K562 (cell line): ENCODE measurements around the gene MTMR3. TPM values are rescaled to one million over a fixed set of nuclear protein-coding genes. Genes with fewer than 3 reads are reported as not detected.
A peak's percentile ranks its signal among the peaks of the same experiment; 100 is the strongest.

ENCODE experiments used
- ATF7 ChIP-seq: fragments of 450-650 bp; IDR thresholded peaks from 2 replicates; pipeline ENCODE4 v1.7.1; 2014; ENCODE audit warnings: mild to moderate bottlenecking, moderate library complexity
- ETV1 ChIP-seq: fragments of 450-650 bp; conservative IDR thresholded peaks from 2 replicates; pipeline ENCODE4 v1.6.1; 2016; ENCODE audit warnings: missing genetic modification characterization, control low read depth, low read depth, missing compliant biosample characterization
- KLF6 ChIP-seq: fragments of 250-450 bp; sonication (Bioruptor Pico); IDR thresholded peaks from 2 replicates; pipeline ENCODE4 v1.4.0; 2020; ENCODE audit warnings: mild to moderate bottlenecking, moderate library complexity, borderline replicate concordance
- MCM3 ChIP-seq: fragments of 450-650 bp; IDR thresholded peaks from 2 replicates; pipeline ENCODE4 v1.6.1; 2016
- MYBL2 ChIP-seq, 2 experiments: fragments of 450-650 bp in 1 of 2; sonication (generic) in 1 of 2; formaldehyde crosslinking in 1 of 2; IDR thresholded peaks; 2 replicates each; pipeline versions ENCODE4 v1.6.1 to v1.8.1; 2017 to 2022; ENCODE audit warnings: borderline replicate concordance in 1 of 2, inconsistent platforms in 1 of 2, low read depth in 1 of 2, mild to moderate bottlenecking in 1 of 2, missing genetic modification reagents in 1 of 2, moderate library complexity in 1 of 2
- NR2F6 ChIP-seq: fragments of 450-650 bp; formaldehyde crosslinking; IDR thresholded peaks from 2 replicates; pipeline ENCODE4 v1.4.0; 2020; ENCODE audit warnings: mild to moderate bottlenecking
- OTX1 ChIP-seq: fragments of 450-650 bp; formaldehyde crosslinking; IDR thresholded peaks from 2 replicates; pipeline ENCODE4 v1.4.0; 2022; ENCODE audit warnings: mild to moderate bottlenecking
- PATZ1 ChIP-seq: fragments of 250-450 bp; sonication (Bioruptor Pico); IDR thresholded peaks from 2 replicates; pipeline ENCODE4 v1.5.0; 2020; ENCODE audit warnings: mild to moderate bottlenecking, borderline replicate concordance
- PHB2 ChIP-seq: fragments of 450-650 bp; IDR thresholded peaks from 2 replicates; pipeline ENCODE4 v1.6.1; 2017; ENCODE audit warnings: low read depth
- SIN3B ChIP-seq: fragments of 450-650 bp; IDR thresholded peaks from 2 replicates; pipeline ENCODE4 v1.6.1; 2017; ENCODE audit warnings: low read depth, mild to moderate bottlenecking, moderate library complexity
- SMARCC2 ChIP-seq: fragments of 450-650 bp; IDR thresholded peaks from 2 replicates; pipeline ENCODE4 v1.6.1; 2017; ENCODE audit warnings: antibody characterized with exemption, moderate library complexity, mild to moderate bottlenecking, low read depth
- TAL1 ChIP-seq: fragments of 450-650 bp; IDR thresholded peaks from 2 replicates; pipeline ENCODE4 v1.6.1; 2016; ENCODE audit warnings: mild to moderate bottlenecking
- TBP ChIP-seq: optimal IDR thresholded peaks from 2 replicates; pipeline ENCODE3; 2011; ENCODE audit warnings: low read depth, low read length, improper control_type of control experiment
- TCF3 ChIP-seq: sonication (generic); formaldehyde crosslinking; IDR thresholded peaks from 2 replicates; pipeline ENCODE4 v1.4.0; 2020; ENCODE audit warnings: mild to moderate bottlenecking, missing genetic modification reagents
- TEAD1 ChIP-seq, 2 experiments: fragments of 450-650 bp in 1 of 2; sonication (generic) in 1 of 2; formaldehyde crosslinking; IDR thresholded peaks; 2 replicates each; pipeline versions ENCODE4 v1.4.0 to v1.8.0; 2020 to 2022; ENCODE audit warnings: mild to moderate bottlenecking in 2 of 2, missing genetic modification reagents in 1 of 2
- XRCC3 ChIP-seq: fragments of 450-650 bp; IDR thresholded peaks from 2 replicates; pipeline ENCODE4 v1.6.1; 2017; ENCODE audit warnings: mild to moderate bottlenecking, moderate library complexity
- XRCC5 ChIP-seq: fragments of 200-400 bp; formaldehyde crosslinking; IDR thresholded peaks from 2 replicates; pipeline ENCODE4 v1.6.1; 2017; ENCODE audit warnings: low read depth, mild to moderate bottlenecking, low read length
- ZBTB1 ChIP-seq: sonication (generic); formaldehyde crosslinking; IDR thresholded peaks from 2 replicates; pipeline ENCODE4 v1.8.1; 2023; ENCODE audit warnings: missing genetic modification reagents, low read depth, mild to moderate bottlenecking, borderline replicate concordance
- ZBTB17 ChIP-seq: fragments of 450-650 bp; formaldehyde crosslinking; IDR thresholded peaks from 2 replicates; pipeline ENCODE4 v1.4.0; 2020; ENCODE audit warnings: mild to moderate bottlenecking
- ZEB2 ChIP-seq: fragments of 450-650 bp; IDR thresholded peaks from 2 replicates; pipeline ENCODE4 v1.6.1; 2016
- ZNF124 ChIP-seq: sonication (generic); formaldehyde crosslinking; IDR thresholded peaks from 2 replicates; pipeline ENCODE4 v1.8.1; 2022; ENCODE audit warnings: missing genetic modification reagents
- ZNF584 ChIP-seq: fragments of 200-800 bp; sonication (Bioruptor generic); IDR thresholded peaks from 2 replicates; pipeline ENCODE4 v1.6.1; 2016; ENCODE audit warnings: low read depth, mild to moderate bottlenecking, missing genetic modification characterization, missing compliant biosample characterization
- polyA plus RNA-seq, 8 experiments: library from polyadenylated mRNA; depleted of rRNA in 4 of 8; stranded (reverse) in 5 of 8; unstranded in 3 of 8; fragments of >200 nt; fragmentation: Nextera tagmentation in 2 of 8; fragmentation: Illumina TruSeq in 1 of 8; extraction: Ambion mirVana in 2 of 8; extraction: Trizol in 1 of 8; gene quantifications; 2 replicates each; pipeline versions ENCODE4 v1.2.1 to v1.2.3, GENCODE V29; 2011 to 2014; ENCODE audit warnings: inconsistent platforms in 1 of 8, missing spikeins in 1 of 8
- total RNA-seq, 7 experiments: library from RNA; depleted of rRNA in 6 of 7; stranded (reverse); fragments of >200 nt in 6 of 7; fragmentation: Illumina TruSeq in 2 of 7; extraction: Trizol in 2 of 7; gene quantifications; 2 replicates each; pipeline versions ENCODE4 v1.2.1 to v1.2.3, GENCODE V29; 2011 to 2021; ENCODE audit warnings: low replicate concordance in 1 of 7
- TF ChIP-seq, protein P1 (sequence below): fragments of 250-450 bp; sonication (Bioruptor Pico); IDR thresholded peaks from 2 replicates; pipeline ENCODE4 v1.8.0; 2022; ENCODE audit warnings: moderate library complexity, mild to moderate bottlenecking, inconsistent platforms
- TF ChIP-seq, protein P2 (sequence below): fragments of 250-450 bp; sonication (Bioruptor Pico); IDR thresholded peaks from 2 replicates; pipeline ENCODE4 v1.4.0; 2020; ENCODE audit warnings: borderline replicate concordance
- TF ChIP-seq, protein P3 (sequence below): fragments of 450-650 bp; formaldehyde crosslinking; IDR thresholded peaks from 2 replicates; pipeline ENCODE4 v1.4.0; 2020; ENCODE audit warnings: mild to moderate bottlenecking, moderate library complexity
- TF ChIP-seq, protein P4 (sequence below): fragments of 250-450 bp; sonication (Bioruptor Pico); IDR thresholded peaks from 2 replicates; pipeline ENCODE4 v1.5.0; 2021

The MTMR3 gene
- total and polyA plus RNA-seq, 9 of the 15 experiments (the other 6 are each of a cell fraction or from before 2014, with no cell fraction given): 1.6 to 13.7 (median 7.9) TPM

- TF ChIP-seq ZNF124 (CRISPR knock-in tag) (no peak), ZNF584 (no peak), KLF6 (CRISPR knock-in tag) (no peak), ZBTB1 (no peak), PHB2 (no peak), ZBTB17 (CRISPR knock-in tag) (no peak), TEAD1 (CRISPR knock-in tag; IDR thresholded peaks at IDR 0.05) (no peak), ZEB2 (peak; percentile 70), MCM3 (no peak), OTX1 (CRISPR knock-in tag) (no peak), TCF3 (CRISPR knock-in tag) (peak; percentile 86), SMARCC2 (no peak), XRCC3 (no peak), TBP (no peak), MYBL2 (IDR thresholded peaks at IDR 0.05; ENCODE audit: low read depth) (no peak), MYBL2 (CRISPR knock-in tag; IDR thresholded peaks at IDR 0.05; ENCODE audit: borderline replicate concordance) (no peak), NR2F6 (CRISPR knock-in tag) (no peak), SIN3B (no peak), XRCC5 (no peak), ETV1 (tag) (0 out of 2 replicates have a peak, but pooled peaks have one; percentile 21), ATF7 (peak; percentile 40; the same call in 1 of the 2 replicates), TAL1 (peak; percentile 78), PATZ1 (CRISPR knock-in tag) (no peak)
- TF ChIP-seq, protein P1, sequence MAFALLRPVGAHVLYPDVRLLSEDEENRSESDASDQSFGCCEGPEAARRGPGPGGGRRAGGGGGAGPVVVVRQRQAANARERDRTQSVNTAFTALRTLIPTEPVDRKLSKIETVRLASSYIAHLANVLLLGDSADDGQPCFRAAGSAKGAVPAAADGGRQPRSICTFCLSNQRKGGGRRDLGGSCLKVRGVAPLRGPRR (CRISPR knock-in tag): no peak
- TF ChIP-seq, protein P2, sequence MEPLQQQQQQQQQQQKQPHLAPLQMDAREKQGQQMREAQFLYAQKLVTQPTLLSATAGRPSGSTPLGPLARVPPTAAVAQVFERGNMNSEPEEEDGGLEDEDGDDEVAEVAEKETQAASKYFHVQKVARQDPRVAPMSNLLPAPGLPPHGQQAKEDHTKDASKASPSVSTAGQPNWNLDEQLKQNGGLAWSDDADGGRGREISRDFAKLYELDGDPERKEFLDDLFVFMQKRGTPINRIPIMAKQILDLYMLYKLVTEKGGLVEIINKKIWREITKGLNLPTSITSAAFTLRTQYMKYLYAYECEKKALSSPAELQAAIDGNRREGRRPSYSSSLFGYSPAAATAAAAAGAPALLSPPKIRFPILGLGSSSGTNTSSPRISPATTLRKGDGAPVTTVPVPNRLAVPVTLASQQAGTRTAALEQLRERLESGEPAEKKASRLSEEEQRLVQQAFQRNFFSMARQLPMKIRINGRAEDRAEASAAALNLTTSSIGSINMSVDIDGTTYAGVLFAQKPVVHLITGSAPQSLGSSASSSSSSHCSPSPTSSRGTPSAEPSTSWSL (CRISPR knock-in tag): no peak
- TF ChIP-seq, protein P3, sequence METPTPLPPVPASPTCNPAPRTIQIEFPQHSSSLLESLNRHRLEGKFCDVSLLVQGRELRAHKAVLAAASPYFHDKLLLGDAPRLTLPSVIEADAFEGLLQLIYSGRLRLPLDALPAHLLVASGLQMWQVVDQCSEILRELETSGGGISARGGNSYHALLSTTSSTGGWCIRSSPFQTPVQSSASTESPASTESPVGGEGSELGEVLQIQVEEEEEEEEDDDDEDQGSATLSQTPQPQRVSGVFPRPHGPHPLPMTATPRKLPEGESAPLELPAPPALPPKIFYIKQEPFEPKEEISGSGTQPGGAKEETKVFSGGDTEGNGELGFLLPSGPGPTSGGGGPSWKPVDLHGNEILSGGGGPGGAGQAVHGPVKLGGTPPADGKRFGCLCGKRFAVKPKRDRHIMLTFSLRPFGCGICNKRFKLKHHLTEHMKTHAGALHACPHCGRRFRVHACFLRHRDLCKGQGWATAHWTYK (CRISPR knock-in tag): no peak
- TF ChIP-seq, protein P4, sequence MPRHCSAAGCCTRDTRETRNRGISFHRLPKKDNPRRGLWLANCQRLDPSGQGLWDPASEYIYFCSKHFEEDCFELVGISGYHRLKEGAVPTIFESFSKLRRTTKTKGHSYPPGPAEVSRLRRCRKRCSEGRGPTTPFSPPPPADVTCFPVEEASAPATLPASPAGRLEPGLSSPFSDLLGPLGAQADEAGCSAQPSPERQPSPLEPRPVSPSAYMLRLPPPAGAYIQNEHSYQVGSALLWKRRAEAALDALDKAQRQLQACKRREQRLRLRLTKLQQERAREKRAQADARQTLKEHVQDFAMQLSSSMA (CRISPR knock-in tag): no peak
These were observed 42.5 kb upstream of the MTMR3 start (continued) for GRCh38 chr22:29840498-29840897.
